HepG2 (cell line): ENCODE data around the gene CYLD. TPM values are rescaled to one million over a fixed set of nuclear protein-coding genes. Genes with fewer than 3 reads are reported as not detected.

Source experiments
- CBX5 ChIP-seq: sonication (generic); formaldehyde crosslinking; IDR thresholded peaks from 2 replicates; pipeline ENCODE4 v1.4.0; 2020; ENCODE audit warnings: missing genetic modification reagents, borderline replicate concordance
- HOMEZ ChIP-seq: IDR thresholded peaks from 2 replicates; pipeline ENCODE4 v1.6.1; 2016; ENCODE audit warnings: low read depth
- MIXL1 ChIP-seq: IDR thresholded peaks from 2 replicates; pipeline ENCODE4 v1.6.1; 2016
- MYNN ChIP-seq: sonication (generic); formaldehyde crosslinking; IDR thresholded peaks from 2 replicates; pipeline ENCODE4 v1.4.0; 2020; ENCODE audit warnings: mild to moderate bottlenecking, low read depth, missing genetic modification reagents
- PHB2 ChIP-seq: fragments of 450-650 bp; IDR thresholded peaks from 2 replicates; pipeline ENCODE4 v1.6.1; 2018; ENCODE audit not compliant: partially characterized antibody
- POGK ChIP-seq: sonication (generic); formaldehyde crosslinking; conservative IDR thresholded peaks from 2 replicates; pipeline ENCODE4 v1.8.0; 2022; ENCODE audit warnings: mild to moderate bottlenecking, moderate library complexity, missing genetic modification reagents
- RXRB ChIP-seq: IDR thresholded peaks from 2 replicates; pipeline ENCODE4 v1.6.1; 2016; ENCODE audit warnings: borderline replicate concordance, missing genetic modification reagents, missing compliant biosample characterization
- SIN3A ChIP-seq: IDR thresholded peaks from 2 replicates; pipeline ENCODE4 v1.6.1; 2011; ENCODE audit warnings: low read depth, mild to moderate bottlenecking, control low read depth, low read length, borderline replicate concordance
- SIX4 ChIP-seq: sonication (generic); formaldehyde crosslinking; IDR thresholded peaks from 2 replicates; pipeline ENCODE4 v1.4.0; 2020; ENCODE audit warnings: missing genetic modification reagents
- SOX5 ChIP-seq: IDR thresholded peaks from 2 replicates; pipeline ENCODE4 v1.6.1; 2016; ENCODE audit warnings: borderline replicate concordance
- SUZ12 ChIP-seq: fragments of 150-350 bp; IDR thresholded peaks from 2 replicates; pipeline ENCODE4 v1.6.1; 2014; ENCODE audit warnings: low read depth, low read length
- TBX2 ChIP-seq: sonication (generic); formaldehyde crosslinking; IDR thresholded peaks from 2 replicates; pipeline ENCODE4 v1.5.0; 2020; ENCODE audit warnings: missing genetic modification reagents, mild to moderate bottlenecking, borderline replicate concordance
- TSC22D2 ChIP-seq: sonication (generic); formaldehyde crosslinking; IDR thresholded peaks from 2 replicates; pipeline ENCODE4 v1.5.1; 2020; ENCODE audit warnings: missing genetic modification reagents, mild to moderate bottlenecking, borderline replicate concordance
- ZBTB43 ChIP-seq: sonication (generic); formaldehyde crosslinking; conservative IDR thresholded peaks from 2 replicates; pipeline ENCODE4 v1.4.0; 2020; ENCODE audit warnings: missing genetic modification reagents
- ZC3H4 ChIP-seq: sonication (generic); formaldehyde crosslinking; IDR thresholded peaks from 2 replicates; pipeline ENCODE4 v1.4.0; 2020; ENCODE audit warnings: missing genetic modification reagents, borderline replicate concordance
- ZNF761 ChIP-seq: sonication (generic); formaldehyde crosslinking; conservative IDR thresholded peaks from 2 replicates; pipeline ENCODE4 v1.4.0; 2020; ENCODE audit warnings: mild to moderate bottlenecking, missing genetic modification reagents
- ZNF775 ChIP-seq: sonication (generic); formaldehyde crosslinking; IDR thresholded peaks from 2 replicates; pipeline ENCODE4 v1.4.0; 2020; ENCODE audit warnings: missing genetic modification reagents, mild to moderate bottlenecking, moderate library complexity, borderline replicate concordance
- polyA plus RNA-seq, 8 experiments: library from polyadenylated mRNA; depleted of rRNA in 3 of 8; stranded (reverse) in 7 of 8; unstranded in 1 of 8; fragments of >200 nt; fragmentation: Illumina TruSeq in 4 of 8; extraction: Trizol in 4 of 8; gene quantifications; 2 replicates each; pipeline versions ENCODE4 v1.2.1 to v1.2.3, GENCODE V29; 2011 to 2016; ENCODE audit warnings: low read depth in 4 of 8, missing spikeins in 1 of 8, mixed read lengths in 1 of 8; ENCODE audit not compliant: insufficient read depth in 1 of 8
- total RNA-seq, 5 experiments: library from RNA; depleted of rRNA; stranded (reverse); fragments of >200 nt; fragmentation: Illumina TruSeq; extraction: Trizol; gene quantifications; 2 replicates each; pipeline ENCODE4 v1.2.3, GENCODE V29; 2016; ENCODE audit warnings: low read depth in 1 of 5
- TF ChIP-seq, protein P1 (sequence below): sonication (generic); formaldehyde crosslinking; IDR thresholded peaks from 2 replicates; pipeline ENCODE4 v1.8.0; 2022; ENCODE audit warnings: missing genetic modification reagents, mild to moderate bottlenecking, moderate library complexity, borderline replicate concordance
- TF ChIP-seq, protein P2 (sequence below): sonication (generic); formaldehyde crosslinking; IDR thresholded peaks from 2 replicates; pipeline ENCODE4 v1.5.1; 2020; ENCODE audit warnings: mild to moderate bottlenecking, moderate library complexity, missing genetic modification reagents

CYLD gene
- total and polyA plus RNA-seq, 2 of the 13 experiments (the other 11 are each of a cell fraction or from before 2014, with no cell fraction given): 6.1 to 11.4 TPM

DNA sequence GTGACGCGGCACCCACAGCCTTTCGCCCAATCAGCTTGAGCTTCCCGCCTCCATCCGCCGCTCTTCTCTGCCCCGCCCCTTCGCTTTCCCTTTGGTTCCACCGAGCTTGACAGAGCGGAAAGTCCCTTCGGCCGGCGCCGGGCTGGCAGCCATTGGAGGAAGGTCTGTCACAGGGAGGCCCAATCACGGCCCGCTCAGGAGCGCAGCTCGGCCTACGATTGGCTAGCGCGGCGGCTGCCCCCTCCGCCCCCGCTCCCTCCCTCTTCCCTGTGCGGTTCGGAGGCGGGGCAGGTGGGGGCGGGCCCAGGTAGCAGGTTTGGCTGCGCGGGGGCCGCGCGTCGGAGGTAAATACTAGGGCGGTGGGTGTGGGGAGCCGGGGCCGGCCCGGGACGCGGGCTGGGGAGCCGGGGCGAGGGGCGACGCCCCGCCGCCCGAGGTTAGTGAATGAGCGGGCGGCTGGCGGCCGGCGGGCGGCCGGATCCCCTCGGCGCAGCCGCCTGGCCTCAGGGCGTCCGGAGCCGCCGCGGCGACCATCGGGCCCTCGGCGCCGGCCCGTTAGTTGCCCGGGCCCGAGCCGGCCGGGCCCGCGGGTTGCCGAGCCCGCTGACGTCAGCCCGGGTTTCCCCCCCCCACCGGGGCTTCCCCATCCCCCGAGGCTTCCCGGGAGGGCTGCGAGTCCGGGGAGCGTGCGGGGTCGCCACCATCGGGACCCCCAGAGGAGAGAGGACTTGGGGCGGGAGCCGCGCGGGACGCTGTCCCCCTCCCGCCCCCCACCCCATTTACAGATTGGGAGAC, at the start of gene CYLD (continued):
- no peak; the same call in 1 of the 2 replicates for TF ChIP-seq HOMEZ (CRISPR knock-in tag)
- TF ChIP-seq, protein P1, sequence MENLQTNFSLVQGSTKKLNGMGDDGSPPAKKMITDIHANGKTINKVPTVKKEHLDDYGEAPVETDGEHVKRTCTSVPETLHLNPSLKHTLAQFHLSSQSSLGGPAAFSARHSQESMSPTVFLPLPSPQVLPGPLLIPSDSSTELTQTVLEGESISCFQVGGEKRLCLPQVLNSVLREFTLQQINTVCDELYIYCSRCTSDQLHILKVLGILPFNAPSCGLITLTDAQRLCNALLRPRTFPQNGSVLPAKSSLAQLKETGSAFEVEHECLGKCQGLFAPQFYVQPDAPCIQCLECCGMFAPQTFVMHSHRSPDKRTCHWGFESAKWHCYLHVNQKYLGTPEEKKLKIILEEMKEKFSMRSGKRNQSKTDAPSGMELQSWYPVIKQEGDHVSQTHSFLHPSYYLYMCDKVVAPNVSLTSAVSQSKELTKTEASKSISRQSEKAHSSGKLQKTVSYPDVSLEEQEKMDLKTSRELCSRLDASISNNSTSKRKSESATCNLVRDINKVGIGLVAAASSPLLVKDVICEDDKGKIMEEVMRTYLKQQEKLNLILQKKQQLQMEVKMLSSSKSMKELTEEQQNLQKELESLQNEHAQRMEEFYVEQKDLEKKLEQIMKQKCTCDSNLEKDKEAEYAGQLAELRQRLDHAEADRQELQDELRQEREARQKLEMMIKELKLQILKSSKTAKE (CRISPR knock-in tag): no peak
- TF ChIP-seq, protein P2, sequence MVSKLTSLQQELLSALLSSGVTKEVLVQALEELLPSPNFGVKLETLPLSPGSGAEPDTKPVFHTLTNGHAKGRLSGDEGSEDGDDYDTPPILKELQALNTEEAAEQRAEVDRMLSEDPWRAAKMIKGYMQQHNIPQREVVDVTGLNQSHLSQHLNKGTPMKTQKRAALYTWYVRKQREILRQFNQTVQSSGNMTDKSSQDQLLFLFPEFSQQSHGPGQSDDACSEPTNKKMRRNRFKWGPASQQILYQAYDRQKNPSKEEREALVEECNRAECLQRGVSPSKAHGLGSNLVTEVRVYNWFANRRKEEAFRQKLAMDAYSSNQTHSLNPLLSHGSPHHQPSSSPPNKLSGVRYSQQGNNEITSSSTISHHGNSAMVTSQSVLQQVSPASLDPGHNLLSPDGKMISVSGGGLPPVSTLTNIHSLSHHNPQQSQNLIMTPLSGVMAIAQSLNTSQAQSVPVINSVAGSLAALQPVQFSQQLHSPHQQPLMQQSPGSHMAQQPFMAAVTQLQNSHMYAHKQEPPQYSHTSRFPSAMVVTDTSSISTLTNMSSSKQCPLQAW (CRISPR knock-in tag): peak; percentile 88
- TF ChIP-seq SOX5 (CRISPR knock-in tag): 0 out of 2 replicates have a peak, but pooled peaks have one; percentile 28
- no peak for TF ChIP-seq SUZ12
- TF ChIP-seq POGK: 0 out of 2 replicates have a peak, but pooled peaks have one; percentile 61
- peak; percentile 49; the same call in 1 of the 2 replicates for TF ChIP-seq CBX5 (CRISPR knock-in tag)
- no peak for TF ChIP-seq ZNF775 (CRISPR knock-in tag)
- TF ChIP-seq TSC22D2 (CRISPR knock-in tag): peak; percentile 39; the same call in 1 of the 2 replicates
- TF ChIP-seq ZNF761 (CRISPR knock-in tag): no peak
- TF ChIP-seq MYNN: no peak
- no peak for TF ChIP-seq ZC3H4
- peak; percentile 41; the same call in 1 of the 2 replicates for TF ChIP-seq SIX4 (CRISPR knock-in tag)
- 0 out of 2 replicates have a peak, but pooled peaks have one; percentile 40 for TF ChIP-seq MIXL1
- 0 out of 2 replicates have a peak, but pooled peaks have one; percentile 56 for TF ChIP-seq RXRB
- TF ChIP-seq SIN3A: peak; percentile 84
- peak; percentile 75; the same call in 1 of the 2 replicates for TF ChIP-seq TBX2 (CRISPR knock-in tag)
- no peak for TF ChIP-seq PHB2
- TF ChIP-seq ZBTB43 (CRISPR knock-in tag): 0 out of 2 replicates have a peak, but pooled peaks have one; percentile 60
